Right renal pelvis (tissue), 4 donors: ENCODE measurements around the gene IGDCC3. TPM values are rescaled to one million over a fixed set of nuclear protein-coding genes. Genes with fewer than 3 reads are reported as not detected.
"Not testable (repeated sequence)": the region's sequence is repeated elsewhere in the genome, so short reads cannot be mapped to it uniquely, and the experiment has no call there.

Source experiments
- DNase-seq, 4 donors: peaks; one replicate each; pipeline ENCODE4 v3.0.0-alpha.2; 2013; ENCODE audit warnings: low read depth in 4 of 4, low spot score in 3 of 4, missing footprints in 1 of 4
- polyA plus RNA-seq, 4 donors: library from polyadenylated mRNA; unstranded; fragments of 120-200 nt; gene quantifications; one replicate each; pipeline ENCODE4 v1.2.1, GENCODE V29; 2013; ENCODE audit not compliant: insufficient read length in 4 of 4

Gene IGDCC3
- polyA plus RNA-seq, 4 donors = 8.0 to 8.6 (median 8.4) TPM

GRCh38 chr15:65408324-65409035 is 30.7 kb upstream of the IGDCC3 start:
- DNase-seq = no peak

DNA sequence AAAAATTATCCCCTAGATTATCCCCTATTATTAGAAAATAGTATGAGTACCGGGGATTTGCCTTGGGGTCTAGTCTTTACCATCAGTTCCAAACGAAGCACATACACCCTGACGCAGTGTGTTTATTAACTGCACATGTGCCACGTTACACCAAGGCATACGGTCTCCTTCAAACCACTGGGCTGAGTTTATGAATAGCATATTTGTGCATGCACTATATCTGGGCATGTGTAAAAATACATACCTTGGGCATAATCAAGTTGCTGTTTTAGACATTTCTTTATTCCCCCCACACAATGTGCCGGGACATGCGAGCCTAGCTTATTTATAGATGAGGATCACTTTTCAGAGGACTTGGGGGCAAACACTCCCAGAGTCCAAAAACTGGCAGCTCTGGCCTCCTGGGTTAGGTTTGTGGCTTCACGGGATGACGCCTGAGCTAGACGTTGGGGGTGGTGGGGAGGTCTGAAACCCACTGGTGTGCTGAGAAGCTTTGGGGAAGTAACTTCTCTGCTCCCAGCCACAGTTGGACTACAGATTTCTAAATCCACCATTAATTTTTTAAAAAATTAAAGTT is 28.7 kb upstream of the IGDCC3 start:
- no peak for DNase-seq

DNA sequence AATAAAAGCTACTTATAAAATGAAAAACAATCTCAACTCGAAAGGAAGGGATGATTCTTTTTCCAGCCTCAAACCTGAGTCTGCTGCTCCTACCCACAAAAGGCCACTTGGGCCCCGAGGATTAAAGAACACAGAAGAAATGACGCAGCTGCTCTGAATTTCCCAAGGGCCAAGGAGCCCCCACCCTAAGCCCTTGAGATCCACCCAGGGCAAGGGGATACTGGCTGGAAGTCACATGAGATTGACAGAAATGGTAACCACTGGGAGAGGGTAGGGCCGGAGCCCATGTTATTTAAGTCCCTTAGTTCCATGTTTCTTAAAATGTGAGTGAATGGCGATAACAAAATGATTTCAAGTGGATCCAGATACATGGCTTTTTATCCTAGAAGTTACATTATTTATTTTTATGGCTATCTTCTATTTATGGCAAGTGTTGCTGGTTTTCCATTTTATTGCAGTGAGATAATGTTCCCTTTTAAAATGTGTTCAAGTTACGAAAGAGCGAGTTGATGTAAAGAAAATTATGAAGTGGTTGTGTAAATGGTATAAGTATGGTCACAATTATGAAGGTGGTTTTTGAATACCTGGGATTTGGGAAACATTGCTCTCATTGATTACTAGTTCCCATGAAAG is 28.1 kb upstream of the IGDCC3 start:
- no peak for DNase-seq

- no peak for DNase-seq
These were observed 26.5 kb upstream of the IGDCC3 start for GRCh38 chr15:65404186-65404872.

DNA sequence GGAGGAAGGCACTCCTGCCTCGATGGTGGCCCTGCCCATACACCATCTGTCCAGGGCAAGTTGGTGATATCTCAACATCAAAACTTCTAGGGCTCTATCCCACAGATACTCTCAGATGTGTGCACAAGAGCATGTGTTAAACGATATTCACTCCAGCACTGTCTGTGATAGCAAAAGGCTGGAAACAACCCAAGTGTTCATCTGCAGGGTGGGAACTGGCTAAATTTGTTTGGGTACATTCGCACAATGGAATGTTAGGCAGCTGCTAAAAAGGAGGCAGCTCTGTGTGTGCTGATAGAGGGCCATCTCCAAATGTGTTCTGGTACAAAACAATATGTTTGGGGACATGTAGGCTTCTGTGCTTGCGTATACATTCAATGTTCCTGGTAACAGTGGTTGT is 25.2 kb upstream of the IGDCC3 start:
- DNase-seq = no peak

GRCh38 chr15:65401611-65402240 is 23.9 kb upstream of the IGDCC3 start:
- no peak for DNase-seq

- DNase-seq = peak in 3 of 4 donors; percentile 63 to 77 (median 77)
These were observed 23.2 kb upstream of the IGDCC3 start for GRCh38 chr15:65400760-65401610.

- DNase-seq = no peak
These were observed 22.2 kb upstream of the IGDCC3 start for GRCh38 chr15:65399997-65400396.

GRCh38 chr15:65399001-65399706 is 21.4 kb upstream of the IGDCC3 start:
- DNase-seq = no peak

DNA sequence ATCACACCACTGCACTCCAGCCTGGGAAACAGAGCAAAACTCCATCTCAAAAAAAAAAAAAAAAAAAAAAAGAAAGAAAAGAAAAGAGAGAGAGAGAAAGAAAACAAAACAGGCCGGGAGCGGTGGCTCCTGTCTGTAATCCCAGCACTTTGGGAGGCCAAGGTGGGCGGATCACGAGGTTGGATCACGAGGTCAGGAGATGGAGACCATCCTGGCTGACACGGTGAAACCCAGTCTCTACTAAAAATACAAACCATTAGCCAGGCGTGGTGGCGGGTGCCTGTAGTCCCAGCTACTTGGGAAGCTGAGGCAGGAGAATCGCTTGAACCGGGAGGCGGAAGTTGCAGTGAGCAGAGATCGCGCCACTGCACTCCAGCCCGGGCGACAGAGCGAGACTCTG is 20.7 kb upstream of the IGDCC3 start:
- DNase-seq = not testable (repeated sequence)

GRCh38 chr15:65396965-65397317 is 19.1 kb upstream of the IGDCC3 start:
- DNase-seq = no peak

DNA sequence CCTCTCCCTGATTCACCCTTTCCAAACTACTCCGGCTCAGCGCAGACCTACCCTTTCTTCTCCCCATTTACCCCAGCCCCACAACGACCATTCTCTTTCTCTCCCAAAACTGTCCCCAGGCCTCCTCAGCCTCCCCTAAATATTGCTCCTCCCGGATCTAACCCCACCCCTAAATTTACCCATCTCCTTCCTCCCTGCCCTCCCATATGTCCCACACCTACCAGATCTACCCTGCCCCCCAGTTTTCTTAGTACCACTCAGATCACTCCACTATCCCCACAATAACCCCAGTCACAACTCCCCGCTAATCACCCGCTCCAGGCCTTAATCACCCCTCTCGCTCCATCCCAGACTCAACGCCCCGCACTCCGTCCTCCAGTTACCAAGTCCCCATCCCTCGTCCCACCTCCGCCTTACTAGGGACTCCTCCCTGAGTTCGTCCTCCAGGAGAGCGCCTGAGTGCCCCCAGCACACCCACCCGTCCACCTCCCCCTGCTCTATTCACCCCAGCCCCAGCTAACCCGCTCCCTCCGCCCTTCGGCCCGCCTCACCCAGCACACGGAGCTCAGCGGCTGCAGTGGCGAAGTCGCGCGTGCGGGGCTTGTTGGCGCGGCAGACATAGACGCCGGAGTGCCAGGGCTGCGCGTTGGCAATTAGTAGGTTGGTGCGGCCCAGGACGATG is 18.6 kb upstream of the IGDCC3 start:
- DNase-seq = no peak

GRCh38 chr15:65395567-65396202 is 17.9 kb upstream of the IGDCC3 start:
- DNase-seq = no peak

DNA sequence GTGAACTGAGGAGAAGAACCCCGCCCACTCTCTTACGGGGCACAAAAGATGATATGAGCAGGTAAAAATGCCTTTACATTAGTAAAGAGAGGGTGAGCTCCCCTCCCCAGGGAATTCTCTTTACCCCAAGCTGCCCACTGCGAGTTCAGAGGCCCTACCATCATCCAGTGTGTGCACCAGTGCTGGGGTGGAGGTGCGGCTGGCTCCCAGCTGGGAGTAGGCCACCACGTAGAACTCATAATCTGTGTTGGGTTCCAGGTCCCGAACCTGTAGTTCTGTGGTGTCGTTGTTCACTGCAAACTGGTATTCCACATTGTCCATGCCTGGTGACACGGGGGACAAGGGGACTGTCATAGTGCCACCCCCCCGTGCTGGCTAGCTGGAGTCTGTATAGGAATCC is 17.1 kb upstream of the IGDCC3 start:
- no peak for DNase-seq

- no peak for DNase-seq
These were observed 16.5 kb upstream of the IGDCC3 start for GRCh38 chr15:65394280-65394789.

DNA sequence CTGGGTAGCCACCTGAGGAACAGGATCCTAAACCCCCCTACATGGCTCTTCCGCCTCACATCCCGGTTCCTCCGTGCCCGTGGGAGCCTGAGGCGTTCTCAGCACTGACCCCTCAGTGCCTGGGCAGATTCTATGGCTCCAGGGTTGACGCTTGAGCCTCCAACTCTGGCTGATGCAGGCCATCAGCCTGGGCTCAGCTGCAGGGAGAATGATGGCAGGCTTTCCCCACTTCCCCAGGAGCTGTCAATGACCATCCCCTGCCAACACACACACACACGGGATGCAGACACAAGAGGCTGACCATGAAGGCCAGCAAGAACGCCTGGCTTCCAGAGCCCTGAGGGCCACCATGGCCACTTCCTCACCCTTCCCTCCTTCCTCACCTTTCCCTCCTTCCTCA is 15.8 kb upstream of the IGDCC3 start:
- DNase-seq = no peak

DNA sequence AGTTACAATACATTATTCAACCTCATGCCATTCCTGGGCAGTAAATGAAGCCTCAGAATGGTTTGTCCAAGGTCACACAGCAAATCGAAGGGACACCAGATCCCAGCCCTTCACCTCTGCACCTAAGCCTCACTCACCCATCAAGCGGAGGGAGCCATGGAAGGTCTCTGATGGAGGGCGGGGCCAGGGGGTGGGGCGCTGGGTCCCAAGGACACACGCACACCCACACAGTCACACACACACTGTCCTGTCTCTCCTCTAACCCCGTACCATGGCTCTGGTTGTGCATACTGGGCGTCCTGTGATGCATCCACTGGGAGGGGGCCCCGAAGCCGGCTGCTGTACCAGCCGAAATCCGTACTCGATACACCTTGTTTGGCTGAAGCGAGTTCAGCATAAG is 15.3 kb upstream of the IGDCC3 start:
- DNase-seq = no peak

DNA sequence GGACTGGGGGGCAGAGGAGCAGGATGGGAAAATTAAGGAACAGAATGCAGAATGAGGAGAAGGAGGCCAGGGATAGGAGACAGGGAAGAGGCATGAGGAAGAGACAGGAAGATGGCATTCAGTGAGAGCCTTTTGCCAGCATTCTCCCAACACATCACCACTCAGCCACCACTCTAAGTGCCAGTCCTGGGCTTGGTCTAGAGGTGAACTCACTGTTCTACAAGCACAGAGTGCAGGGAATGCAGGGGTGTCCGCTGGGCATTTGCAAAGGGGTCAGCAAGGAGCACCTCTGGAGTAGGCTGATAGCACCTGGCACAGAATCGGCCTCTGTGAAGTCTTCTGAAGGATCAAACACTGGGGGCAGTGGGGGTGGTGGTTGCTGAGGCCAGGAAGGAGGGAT is 14.6 kb upstream of the IGDCC3 start:
- no peak for DNase-seq
